ENCODE results near the gene KRT38.
"Not testable (repeated sequence)": the region's sequence is repeated elsewhere in the genome, so short reads cannot be mapped to it uniquely, and the experiment has no call there.

Gene KRT38

GRCh38 chr17:41457676-41458075 lies 16.9 kb upstream of the KRT38 start:
- DNase-seq = no peak

- no peak for DNase-seq
These were observed 15.4 kb upstream of the KRT38 start for GRCh38 chr17:41456204-41456603.

GRCh38 chr17:41455236-41455635 lies 14.5 kb upstream of the KRT38 start:
- no peak for DNase-seq

- DNase-seq = no peak
These were observed 12.3 kb upstream of the KRT38 start for GRCh38 chr17:41453066-41453465.

GRCh38 chr17:41452281-41452680 lies 11.5 kb upstream of the KRT38 start:
- peak; percentile 7 for DNase-seq

- DNase-seq = no peak
These were observed 10.5 kb upstream of the KRT38 start for GRCh38 chr17:41451154-41451728.

- no peak for DNase-seq
These were observed 8.2 kb upstream of the KRT38 start for GRCh38 chr17:41449008-41449407.

GRCh38 chr17:41448506-41448905 lies 7.7 kb upstream of the KRT38 start:
- no peak for DNase-seq

- no peak for DNase-seq
These were observed 6.0 kb upstream of the KRT38 start for GRCh38 chr17:41446806-41447205.

GRCh38 chr17:41444640-41445039 lies 3.9 kb upstream of the KRT38 start:
- no peak for DNase-seq

GRCh38 chr17:41444186-41444585 lies 3.4 kb upstream of the KRT38 start:
- DNase-seq = no peak

GRCh38 chr17:41442739-41443138 lies 2.0 kb upstream of the KRT38 start:
- no peak for DNase-seq

- DNase-seq = no peak
These were observed 1.4 kb downstream of the KRT38 start for GRCh38 chr17:41439375-41439774.

- DNase-seq = no peak
These were observed 3.0 kb downstream of the KRT38 start for GRCh38 chr17:41437769-41438168.

GRCh38 chr17:41437254-41437653 lies 3.5 kb downstream of the KRT38 start:
- DNase-seq = no peak

GRCh38 chr17:41434415-41434814 lies 6.4 kb downstream of the KRT38 start:
- DNase-seq = no peak

GRCh38 chr17:41434005-41434404 lies 6.8 kb downstream of the KRT38 start:
- no peak for DNase-seq

- DNase-seq = no peak
These were observed 7.2 kb downstream of the KRT38 start for GRCh38 chr17:41433586-41433985.

GRCh38 chr17:41430376-41430775 lies 10.4 kb downstream of the KRT38 start:
- DNase-seq = not testable (repeated sequence)

- DNase-seq = no peak
These were observed 11.1 kb downstream of the KRT38 start for GRCh38 chr17:41429667-41430066.

- DNase-seq = no peak
These were observed 12.0 kb downstream of the KRT38 start for GRCh38 chr17:41428591-41429291.

GRCh38 chr17:41424111-41424635 lies 16.6 kb downstream of the KRT38 start, which contains the start of gene KRT37:
KRT37 (minus strand) TSS chr17:41424585; CDS start chr17:41424523, 62 bp downstream.
- DNase-seq = no peak

- not testable (repeated sequence) for DNase-seq
These were observed 18.2 kb downstream of the KRT38 start for GRCh38 chr17:41422586-41422985.

GRCh38 chr17:41421617-41422016 lies 19.2 kb downstream of the KRT38 start:
- DNase-seq = no peak

- peak; percentile 5 for DNase-seq
These were observed 19.7 kb downstream of the KRT38 start for GRCh38 chr17:41421116-41421515.
